HepG2 (cell line): ENCODE measurements around the gene JAG1. TPM values are rescaled to one million over a fixed set of nuclear protein-coding genes. Genes with fewer than 3 reads are reported as not detected.

Experiments
- ATAC-seq: fragments of 200-7000 bp; cut with Tn5 transposase; 3 replicates; pipeline ENCODE4 v1.9.1; 2020; ENCODE audit warnings: mild to moderate bottlenecking, moderate library complexity
- BruUV-seq: library from RNA; stranded (reverse); fragments of 400-500 nt; replicated peaks from 2 replicates; lab custom pipeline; 2021; lab: Mats Ljungman, UMichigan
- CTCF ChIA-PET: fragments of 300-600 bp; formaldehyde crosslinking; extraction: SDS; loops from one replicate; lab custom pipeline; 2021; ENCODE audit warnings: low total read pairs, inconsistent platforms, low intra/inter-chr PET ratio; lab: Yijun Ruan, JAX
- POLR2A ChIA-PET: fragments of 350-600 bp; sonication (Branson Sonifier 250); formaldehyde crosslinking; loops from one replicate; lab custom pipeline; 2020; ENCODE audit warnings: antibody characterized with exemption, inconsistent platforms; lab: Yijun Ruan, JAX
- DNase-seq: peaks from one replicate; pipeline ENCODE4 v3.0.0-alpha.2; 2015; ENCODE audit warnings: low spot score
- FAIRE-seq: peaks from 3 replicates; lab custom pipeline; 2011; peaks lifted over from hg19 to GRCh38; lab: Jason Lieb, UNC
- H2AFZ ChIP-seq: one replicate; pipeline ENCODE4 v1.6.1; 2011; ENCODE audit warnings: low read length, inconsistent platforms
- H3K27ac ChIP-seq: fragments of 300-600 bp; 3 replicates; pipeline ENCODE4 v1.8.0; 2011; ENCODE audit warnings: mixed run types, mild to moderate bottlenecking, mixed read lengths, low read length, inconsistent platforms; ENCODE audit not compliant: insufficient read depth; ENCODE audit errors: extremely low read length
- H3K27me3 ChIP-seq, 2 experiments: fragments of 200-600 bp in 1 of 2; 2 replicates in 1 of 2; 3 replicates in 1 of 2; pipeline versions ENCODE4 v1.6.0 to v1.8.0; 2011; ENCODE audit warnings: low read length in 2 of 2, mild to moderate bottlenecking in 2 of 2, moderate library complexity in 2 of 2, inconsistent platforms in 1 of 2; ENCODE audit not compliant: insufficient read depth in 2 of 2, control insufficient read depth in 1 of 2
- H3K36me3 ChIP-seq, 2 experiments: fragments of 200-600 bp in 1 of 2; replicated peaks in 1 of 2; 2 replicates in 1 of 2; 3 replicates in 1 of 2; pipeline versions ENCODE4 v1.5.1 to v1.8.0; 2011; ENCODE audit warnings: low read length in 2 of 2, inconsistent platforms in 1 of 2; ENCODE audit not compliant: insufficient read depth in 2 of 2, control insufficient read depth in 1 of 2
- H3K4me1 ChIP-seq: 2 replicates; pipeline ENCODE4 v1.5.1; 2012; ENCODE audit warnings: low read length, inconsistent platforms; ENCODE audit not compliant: insufficient read depth
- H3K4me2 ChIP-seq: 2 replicates; pipeline ENCODE4 v1.6.0; 2011; ENCODE audit warnings: low read depth, low read length, inconsistent platforms
- H3K4me3 ChIP-seq, 3 experiments: fragments of 200-600 bp in 1 of 3; sonication (generic), shearing (Covaris generic) in 1 of 3; replicated peaks in 1 of 3; 2 replicates each; pipeline ENCODE4 v1.5.1; 2011 to 2016; ENCODE audit warnings: low read length in 3 of 3, inconsistent platforms in 2 of 3, low read depth in 2 of 3, mild to moderate bottlenecking in 2 of 3, control low read depth in 1 of 3, mixed read lengths in 1 of 3; ENCODE audit not compliant: insufficient read depth in 1 of 3
- H3K79me2 ChIP-seq: one replicate; pipeline ENCODE4 v1.6.1; 2011; ENCODE audit warnings: low read length, inconsistent platforms; ENCODE audit not compliant: insufficient read depth
- H3K9ac ChIP-seq: 2 replicates; pipeline ENCODE4 v1.6.0; 2011; ENCODE audit warnings: mild to moderate bottlenecking, low read depth, low read length, inconsistent platforms; ENCODE audit not compliant: insufficient read depth
- H3K9me3 ChIP-seq: 2 replicates; pipeline ENCODE4 v1.5.1; 2012; ENCODE audit warnings: mild to moderate bottlenecking, low read length
- H4K20me1 ChIP-seq: 2 replicates; pipeline ENCODE4 v1.6.0; 2011; ENCODE audit warnings: inconsistent platforms, mild to moderate bottlenecking, low read length, moderate library complexity; ENCODE audit not compliant: insufficient read depth
- AGO2 ChIP-seq: fragments of 200-400 bp; formaldehyde crosslinking; optimal IDR thresholded peaks from 2 replicates; pipeline ENCODE3; 2017; ENCODE audit warnings: mild to moderate bottlenecking, low read depth, low read length, moderate library complexity
- FOSL2 ChIP-seq: sonication (generic); formaldehyde crosslinking; IDR thresholded peaks from 2 replicates; pipeline ENCODE4 v1.4.0; 2020; ENCODE audit warnings: missing genetic modification reagents
- NPAS2 ChIP-seq: sonication (generic); formaldehyde crosslinking; IDR thresholded peaks from 2 replicates; pipeline ENCODE4 v1.8.0; 2022; ENCODE audit warnings: mild to moderate bottlenecking, missing genetic modification reagents, borderline replicate concordance
- PAXIP1 ChIP-seq: sonication (generic); formaldehyde crosslinking; conservative IDR thresholded peaks from 2 replicates; pipeline ENCODE4 v1.4.0; 2020; ENCODE audit warnings: mild to moderate bottlenecking, missing genetic modification reagents, moderate library complexity
- ZGPAT ChIP-seq: IDR thresholded peaks from 2 replicates; pipeline ENCODE4 v1.6.1; 2016; ENCODE audit warnings: mild to moderate bottlenecking
- ZNF138 ChIP-seq: sonication (generic); formaldehyde crosslinking; IDR thresholded peaks from 2 replicates; pipeline ENCODE4 v1.5.0; 2020; ENCODE audit warnings: mild to moderate bottlenecking, low read depth, missing genetic modification reagents
- ZNF225 ChIP-seq: sonication (generic); formaldehyde crosslinking; IDR thresholded peaks from 2 replicates; pipeline ENCODE4 v1.4.0; 2020; ENCODE audit warnings: mild to moderate bottlenecking, missing genetic modification reagents
- ZNF556 ChIP-seq: sonication (generic); formaldehyde crosslinking; IDR thresholded peaks from 2 replicates; pipeline ENCODE4 v1.4.0; 2020; ENCODE audit warnings: mild to moderate bottlenecking, missing genetic modification reagents, borderline replicate concordance
- ZNF562 ChIP-seq: sonication (generic); formaldehyde crosslinking; IDR thresholded peaks from 2 replicates; pipeline ENCODE4 v1.8.0; 2022; ENCODE audit warnings: missing genetic modification reagents, borderline replicate concordance
- whole genome bisulfite sequencing: methylation state at CpG from one replicate; pipeline ENCODE4 v1.1.6; 2017; ENCODE audit warnings: low lambda C conversion rate; 5-methylcytosine and 5-hydroxymethylcytosine counted together
- in situ Hi-C: cut with HindIII; loops from 2 replicates; pipeline ENCODE4 v1.10.0; 2017; ENCODE audit warnings: low pct_unique_long_range_greater_than_20kb; ENCODE audit not compliant: extremely low pct_ligation_motif_present
- intact Hi-C: fragments of 100-400 bp; cut with micrococcal nuclease; formaldehyde crosslinking; loops from one replicate; pipeline ENCODE4 v1.10.0; 2022; ENCODE audit not compliant: unreplicated experiment
- polyA plus RNA-seq, 8 experiments: library from polyadenylated mRNA; depleted of rRNA in 3 of 8; stranded (reverse) in 7 of 8; unstranded in 1 of 8; fragments of >200 nt; fragmentation: Illumina TruSeq in 4 of 8; extraction: Trizol in 4 of 8; gene quantifications; 2 replicates each; pipeline versions ENCODE4 v1.2.1 to v1.2.3, GENCODE V29; 2011 to 2016; ENCODE audit warnings: low read depth in 4 of 8, missing spikeins in 1 of 8, mixed read lengths in 1 of 8; ENCODE audit not compliant: insufficient read depth in 1 of 8
- total RNA-seq, 5 experiments: library from RNA; depleted of rRNA; stranded (reverse); fragments of >200 nt; fragmentation: Illumina TruSeq; extraction: Trizol; gene quantifications; 2 replicates each; pipeline ENCODE4 v1.2.3, GENCODE V29; 2016; ENCODE audit warnings: low read depth in 1 of 5
- TF ChIP-seq, protein P1 (sequence below): sonication (generic); formaldehyde crosslinking; IDR thresholded peaks from 2 replicates; pipeline ENCODE4 v1.4.0; 2020; ENCODE audit warnings: missing genetic modification reagents
- TF ChIP-seq, protein P2 (sequence below): IDR thresholded peaks from 2 replicates; pipeline ENCODE4 v1.4.0; 2020; ENCODE audit warnings: mild to moderate bottlenecking, missing genetic modification reagents

JAG1 gene
- total and polyA plus RNA-seq, 2 of the 13 experiments (the other 11 are each of a cell fraction or from before 2014, with no cell fraction given), result 47.1 to 56.3 TPM

GRCh38 chr20:10666221-10667076 is 7.3 kb downstream of the JAG1 start:
- Histone ChIP-seq H3K9me3 (no peaks in the 10 kb centered on the region), H3K4me2 (peak overlapping the region; percentile 38), H4K20me1 (peaks cover 50% of the 10 kb centered on the region), H3K9ac (peak overlapping the region; percentile 6; the same call in 1 of the 2 replicates), H3K36me3 (peaks cover 45 to 63% of the 10 kb centered on the region in 2 experiments), H3K4me3 (peak overlapping the region in 1 of 3 experiments; percentile 6; a peak in 1 of 6 replicates), H3K27ac (peak overlapping the region; percentile 46), H3K27me3 (no peaks in the 10 kb centered on the region), H2AFZ (no peak overlapping the region), H3K79me2 (peaks cover 99% of the 10 kb centered on the region), H3K4me1 (peaks cover 100% of the 10 kb centered on the region)
- FAIRE-seq (no peak), ATAC-seq (peak; percentile 11), DNase-seq (no peak)
- ChIA-PET CTCF (no interaction called here), POLR2A (interaction anchor here (1.0 to 6.1 kb wide), 3 partner anchors 7 to 101 kb away, joined by 3 to 43 read pairs (median 5); partner anchors contain the start of gene JAG1)
- BruUV-seq, result no TSS peak
- in situ Hi-C loops (loop anchor here (5.0 kb wide), 1 partner anchor 606 kb away; no protein-coding TSS in a partner anchor), intact Hi-C loops (loop anchor here (10.0 kb wide), 1 partner anchor 202 kb away; no protein-coding TSS in a partner anchor)
- WGBS, result 91% methylated on average over 7 of the region's 7 CpGs
- TF ChIP-seq ZGPAT (CRISPR knock-in tag), result no peak
- 0 out of 2 replicates have a peak, but pooled peaks have one; percentile 15 for TF ChIP-seq PAXIP1 (CRISPR knock-in tag)
- TF ChIP-seq ZNF556 (CRISPR knock-in tag), result peak; percentile 33; the same call in 1 of the 2 replicates
- TF ChIP-seq ZNF562 (CRISPR knock-in tag), result no peak
- 0 out of 2 replicates have a peak, but pooled peaks have one; percentile 14 for TF ChIP-seq ZNF138
- peak; percentile 35 for TF ChIP-seq FOSL2 (CRISPR knock-in tag)
- no peak for TF ChIP-seq NPAS2
- no peak for TF ChIP-seq ZNF225 (CRISPR knock-in tag)
- TF ChIP-seq AGO2, result no peak
- TF ChIP-seq, protein P1, sequence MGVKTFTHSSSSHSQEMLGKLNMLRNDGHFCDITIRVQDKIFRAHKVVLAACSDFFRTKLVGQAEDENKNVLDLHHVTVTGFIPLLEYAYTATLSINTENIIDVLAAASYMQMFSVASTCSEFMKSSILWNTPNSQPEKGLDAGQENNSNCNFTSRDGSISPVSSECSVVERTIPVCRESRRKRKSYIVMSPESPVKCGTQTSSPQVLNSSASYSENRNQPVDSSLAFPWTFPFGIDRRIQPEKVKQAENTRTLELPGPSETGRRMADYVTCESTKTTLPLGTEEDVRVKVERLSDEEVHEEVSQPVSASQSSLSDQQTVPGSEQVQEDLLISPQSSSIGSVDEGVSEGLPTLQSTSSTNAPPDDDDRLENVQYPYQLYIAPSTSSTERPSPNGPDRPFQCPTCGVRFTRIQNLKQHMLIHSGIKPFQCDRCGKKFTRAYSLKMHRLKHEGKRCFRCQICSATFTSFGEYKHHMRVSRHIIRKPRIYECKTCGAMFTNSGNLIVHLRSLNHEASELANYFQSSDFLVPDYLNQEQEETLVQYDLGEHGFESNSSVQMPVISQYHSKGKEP, result no peak
- TF ChIP-seq, protein P2, sequence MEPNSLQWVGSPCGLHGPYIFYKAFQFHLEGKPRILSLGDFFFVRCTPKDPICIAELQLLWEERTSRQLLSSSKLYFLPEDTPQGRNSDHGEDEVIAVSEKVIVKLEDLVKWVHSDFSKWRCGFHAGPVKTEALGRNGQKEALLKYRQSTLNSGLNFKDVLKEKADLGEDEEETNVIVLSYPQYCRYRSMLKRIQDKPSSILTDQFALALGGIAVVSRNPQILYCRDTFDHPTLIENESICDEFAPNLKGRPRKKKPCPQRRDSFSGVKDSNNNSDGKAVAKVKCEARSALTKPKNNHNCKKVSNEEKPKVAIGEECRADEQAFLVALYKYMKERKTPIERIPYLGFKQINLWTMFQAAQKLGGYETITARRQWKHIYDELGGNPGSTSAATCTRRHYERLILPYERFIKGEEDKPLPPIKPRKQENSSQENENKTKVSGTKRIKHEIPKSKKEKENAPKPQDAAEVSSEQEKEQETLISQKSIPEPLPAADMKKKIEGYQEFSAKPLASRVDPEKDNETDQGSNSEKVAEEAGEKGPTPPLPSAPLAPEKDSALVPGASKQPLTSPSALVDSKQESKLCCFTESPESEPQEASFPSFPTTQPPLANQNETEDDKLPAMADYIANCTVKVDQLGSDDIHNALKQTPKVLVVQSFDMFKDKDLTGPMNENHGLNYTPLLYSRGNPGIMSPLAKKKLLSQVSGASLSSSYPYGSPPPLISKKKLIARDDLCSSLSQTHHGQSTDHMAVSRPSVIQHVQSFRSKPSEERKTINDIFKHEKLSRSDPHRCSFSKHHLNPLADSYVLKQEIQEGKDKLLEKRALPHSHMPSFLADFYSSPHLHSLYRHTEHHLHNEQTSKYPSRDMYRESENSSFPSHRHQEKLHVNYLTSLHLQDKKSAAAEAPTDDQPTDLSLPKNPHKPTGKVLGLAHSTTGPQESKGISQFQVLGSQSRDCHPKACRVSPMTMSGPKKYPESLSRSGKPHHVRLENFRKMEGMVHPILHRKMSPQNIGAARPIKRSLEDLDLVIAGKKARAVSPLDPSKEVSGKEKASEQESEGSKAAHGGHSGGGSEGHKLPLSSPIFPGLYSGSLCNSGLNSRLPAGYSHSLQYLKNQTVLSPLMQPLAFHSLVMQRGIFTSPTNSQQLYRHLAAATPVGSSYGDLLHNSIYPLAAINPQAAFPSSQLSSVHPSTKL, result 0 out of 2 replicates have a peak, but pooled peaks have one; percentile 7
